GM21737 (cell line): ENCODE measurements around the gene BOLA3.
A peak's percentile ranks its signal among the peaks of the same experiment; 100 is the strongest.
"Not testable (repeated sequence)": the region's sequence is repeated elsewhere in the genome, so short reads cannot be mapped to it uniquely, and the experiment has no call there.

ENCODE experiments used
- ATAC-seq: cut with Tn5 transposase; IDR thresholded peaks from one replicate; pipeline ENCODE4 v1.9.1; 2021; ENCODE audit warnings: mild to moderate bottlenecking, moderate library complexity; ENCODE audit not compliant: unreplicated experiment

The BOLA3 gene

DNA sequence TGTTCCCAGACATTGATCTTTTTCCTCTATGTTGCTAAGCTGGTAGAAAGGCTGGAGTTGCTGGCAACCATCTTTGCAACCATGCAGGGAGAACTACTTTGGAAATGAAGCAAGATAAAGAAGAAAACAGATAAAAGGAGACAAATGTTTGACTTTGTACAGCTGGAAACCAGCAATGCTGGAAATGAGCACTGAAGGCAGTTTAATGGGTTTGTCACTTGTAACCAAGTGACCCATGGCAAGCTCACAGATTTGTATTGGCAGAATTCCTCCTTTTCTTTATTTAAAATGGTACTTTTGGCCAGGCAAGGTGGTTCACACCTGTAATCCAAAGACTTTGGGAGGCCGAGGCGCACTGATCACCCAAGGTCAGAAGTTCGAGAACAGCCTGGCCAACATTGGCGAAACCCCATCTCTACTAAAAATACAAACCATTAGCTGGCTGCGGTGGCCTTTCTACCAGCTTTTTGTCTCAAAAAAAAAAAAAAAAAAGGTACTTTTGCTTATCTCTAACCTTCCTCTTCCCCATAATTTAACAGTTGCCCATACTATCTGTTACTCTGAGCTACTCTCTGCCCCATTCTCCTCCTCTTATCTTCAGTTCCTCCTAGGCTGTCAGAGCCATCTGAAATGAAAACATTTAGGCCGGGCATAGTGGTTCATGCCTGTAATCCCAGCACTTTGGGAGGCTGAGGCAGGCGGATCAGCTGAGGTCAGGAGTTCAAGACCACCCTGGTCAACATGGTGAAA is 2.0 kb upstream of the BOLA3 start:
- no peak for ATAC-seq

DNA sequence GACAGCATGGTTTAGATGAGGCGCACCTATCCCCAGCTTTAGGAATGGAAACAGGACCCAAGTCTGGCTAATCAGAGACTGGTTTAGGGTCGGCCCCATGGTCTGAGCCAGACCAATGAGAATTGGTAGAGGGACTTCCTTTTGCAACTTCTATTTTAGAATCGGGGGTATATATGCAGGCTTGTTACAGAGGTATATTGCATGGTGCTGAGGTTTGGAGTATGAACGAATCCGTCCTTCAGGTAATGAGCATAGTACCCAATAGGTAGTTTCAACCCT is 1.5 kb upstream of the BOLA3 start:
- ATAC-seq: no peak

DNA sequence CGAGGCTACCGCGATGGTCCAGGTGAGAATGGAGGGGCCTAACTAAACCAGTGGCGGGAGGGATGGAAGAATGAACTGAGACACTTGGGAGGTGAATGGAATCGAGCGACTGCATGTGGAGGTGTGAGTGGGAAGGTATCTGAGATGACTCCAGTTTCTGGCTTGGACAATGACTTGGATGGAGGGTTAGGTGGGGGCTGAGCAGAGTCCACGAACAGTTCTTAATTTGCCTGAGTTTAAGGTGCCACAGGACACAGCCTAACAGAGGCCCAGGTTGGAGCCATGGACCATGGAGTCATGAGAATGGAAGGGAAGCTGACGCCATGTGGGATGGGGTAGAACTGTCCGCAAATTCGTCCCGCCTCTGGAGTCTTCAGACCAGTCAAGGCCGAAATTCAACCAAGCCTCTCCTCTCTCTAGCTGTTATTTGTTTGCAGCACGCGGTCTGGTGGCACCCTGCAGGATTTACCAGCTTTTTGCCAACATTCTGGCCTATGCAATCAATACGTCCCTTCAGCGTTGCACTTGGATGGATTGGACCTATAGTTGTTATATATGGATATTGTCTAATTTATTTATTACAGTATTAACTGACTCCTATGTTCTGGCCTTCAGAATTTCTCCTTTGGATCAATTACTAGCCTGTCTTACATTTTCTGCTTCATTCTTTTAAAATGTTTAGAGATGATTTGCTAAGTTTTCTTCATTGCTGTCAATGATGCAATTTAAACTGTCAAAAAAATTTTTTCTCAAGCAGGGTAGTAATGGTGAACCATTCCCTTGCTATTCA is 940 bp upstream of the BOLA3 start:
- no peak for ATAC-seq

DNA sequence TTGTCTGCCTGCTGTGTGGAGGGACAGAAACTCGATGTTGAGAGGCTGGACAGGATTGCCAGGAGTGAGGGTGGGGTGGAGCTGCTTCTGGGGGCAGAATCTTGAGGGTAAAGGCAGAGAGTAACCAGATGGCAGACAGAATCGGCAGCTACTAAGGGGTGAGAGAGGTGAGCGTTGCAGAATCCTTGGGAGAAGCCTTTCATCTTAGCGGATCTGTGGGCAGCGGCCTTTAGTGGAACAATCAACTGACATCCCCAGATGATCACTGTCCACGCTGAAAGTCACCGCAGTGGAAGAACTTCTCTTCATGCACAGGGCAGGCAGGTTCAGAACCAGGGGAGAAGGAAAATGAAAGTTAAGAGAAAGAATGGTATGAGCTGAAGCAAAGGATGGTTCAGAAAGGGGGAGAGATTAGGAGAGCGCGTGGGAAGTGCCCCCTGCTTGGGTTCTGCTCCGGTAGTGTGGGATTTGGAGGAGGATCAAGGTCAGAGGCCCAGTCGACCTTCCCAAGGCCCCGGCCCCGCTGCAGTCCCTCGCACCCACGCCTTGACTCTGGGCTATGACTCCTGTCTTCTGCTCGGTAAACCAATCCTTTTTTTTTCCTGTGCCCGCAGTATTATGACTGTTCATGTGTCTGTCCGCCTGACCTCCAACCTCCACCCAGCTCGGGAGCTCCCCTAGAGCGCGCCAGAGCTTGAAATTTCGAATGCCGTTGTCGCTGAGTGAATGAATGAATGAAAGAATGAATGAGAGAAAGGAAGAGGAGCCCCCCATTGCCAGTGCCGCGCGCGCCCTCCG is 584 bp downstream of the BOLA3 start:
- peak; percentile 17 for ATAC-seq

DNA sequence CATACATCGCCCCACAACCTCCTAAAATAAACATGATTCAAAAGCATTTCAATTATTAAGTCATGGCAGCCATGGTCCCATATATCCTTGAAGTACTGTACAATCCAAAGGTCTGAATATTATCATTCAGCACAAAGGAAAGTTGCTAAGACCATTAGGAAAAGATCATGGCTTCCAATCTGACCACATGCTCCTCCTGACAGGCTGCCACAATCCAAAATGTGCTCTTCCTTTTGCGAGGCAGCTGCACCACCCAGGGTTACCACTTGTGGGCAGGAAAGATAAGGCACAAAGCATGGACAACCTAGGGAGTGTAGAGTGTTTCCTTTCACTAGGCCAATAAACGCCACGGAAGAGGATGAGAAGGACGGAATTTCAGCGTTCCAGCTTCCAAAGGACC is 5.4 kb downstream of the BOLA3 start:
- ATAC-seq: no peak

DNA sequence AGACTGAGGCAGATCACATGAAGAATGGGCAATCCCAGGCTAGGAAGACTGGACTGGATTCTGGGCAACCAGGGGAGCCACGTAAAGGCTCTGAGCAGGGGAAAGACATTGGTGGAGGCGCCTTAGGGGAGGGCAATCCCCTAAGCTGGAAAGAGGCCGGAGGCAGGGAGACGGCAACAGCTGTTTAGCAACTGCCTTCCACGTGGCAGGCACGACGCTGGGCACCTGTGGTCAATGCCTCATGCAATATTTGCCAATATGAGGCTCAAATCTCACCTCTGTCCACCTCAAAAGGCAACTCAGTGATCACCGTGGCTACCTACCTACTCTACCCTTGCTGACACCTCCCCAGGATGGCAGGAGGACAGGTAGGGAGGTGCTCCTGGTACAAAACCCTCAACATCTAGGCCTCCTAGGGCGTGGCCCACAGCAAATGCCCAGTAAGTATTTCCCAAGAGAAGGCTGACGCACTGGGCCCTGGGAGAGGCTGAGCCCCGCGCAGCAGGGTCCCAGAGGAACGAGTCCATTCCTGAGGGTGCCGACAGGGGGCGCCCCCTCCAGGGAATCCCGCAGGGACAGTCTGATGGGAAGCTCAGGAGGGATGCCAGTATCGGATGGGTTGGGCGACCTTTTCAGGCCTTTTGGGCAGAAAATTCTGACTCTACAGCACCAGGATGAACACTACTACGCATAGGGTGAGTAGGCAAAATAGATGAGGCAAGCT is 8.9 kb downstream of the BOLA3 start:
- no peak for ATAC-seq

DNA sequence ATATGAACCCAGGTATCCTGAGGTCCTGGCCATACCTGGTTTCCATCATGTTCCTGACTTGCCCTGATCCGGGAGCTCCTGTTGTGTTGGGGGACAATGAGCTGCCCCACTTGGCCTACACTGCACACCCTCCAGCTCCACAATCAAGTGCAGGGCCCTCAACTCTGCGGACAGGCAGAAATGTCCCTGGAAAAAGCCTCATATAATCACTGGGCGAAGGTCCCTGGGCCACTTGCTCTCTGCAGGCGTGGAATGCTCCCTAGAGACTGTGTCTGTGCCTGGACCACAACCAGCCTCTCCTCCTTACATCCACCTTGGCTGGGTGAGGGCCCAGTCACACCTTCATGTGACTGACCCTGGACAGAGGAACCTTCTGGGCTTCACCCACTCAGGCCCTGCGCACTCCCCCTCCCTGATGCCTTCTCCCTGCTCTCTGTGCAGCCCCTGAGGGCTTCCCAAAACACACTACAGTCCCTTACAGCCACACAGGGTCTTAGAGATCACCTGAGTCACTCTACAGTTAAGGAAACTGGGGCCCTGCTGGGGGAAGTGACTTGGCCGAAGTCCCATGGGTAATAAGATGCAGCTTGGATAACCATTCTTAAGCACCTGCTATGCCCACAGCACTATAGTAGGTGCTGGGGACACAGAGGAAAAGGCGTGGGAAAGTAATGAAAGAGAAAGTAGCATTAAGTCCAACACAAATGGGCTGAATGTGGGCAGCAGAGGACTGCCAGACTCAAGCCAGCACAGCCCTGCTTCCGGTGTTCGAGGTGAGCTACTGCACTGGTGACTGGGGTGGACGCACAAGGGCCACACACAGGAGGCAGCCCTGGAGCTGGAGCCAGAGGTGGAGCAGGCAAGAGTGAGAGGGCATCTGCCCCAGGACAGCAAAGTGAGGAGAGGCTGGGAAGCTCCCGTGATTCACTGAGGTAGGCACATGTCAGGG is 9.8 kb downstream of the BOLA3 start:
- ATAC-seq: no peak

DNA sequence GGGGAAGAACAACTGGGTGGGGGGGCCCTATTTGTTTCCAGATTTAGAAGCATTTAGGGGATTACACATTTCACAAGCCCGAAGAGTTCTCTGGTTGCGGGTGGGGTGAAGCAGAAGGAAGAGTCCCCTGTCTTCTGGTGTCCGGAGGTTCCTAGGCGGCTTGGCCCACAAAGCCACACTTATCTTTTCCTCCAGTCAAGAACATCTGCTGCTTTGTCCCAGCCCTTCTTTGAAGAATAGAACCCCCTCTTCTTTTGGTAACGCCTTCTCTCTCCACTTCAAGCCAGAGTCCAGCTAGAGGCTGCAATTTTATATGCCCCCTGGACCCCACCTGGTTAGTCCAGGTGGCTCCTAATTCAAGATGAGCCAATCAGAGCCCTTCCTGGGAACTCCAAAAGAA is 15.8 kb downstream of the BOLA3 start:
- no peak for ATAC-seq

DNA sequence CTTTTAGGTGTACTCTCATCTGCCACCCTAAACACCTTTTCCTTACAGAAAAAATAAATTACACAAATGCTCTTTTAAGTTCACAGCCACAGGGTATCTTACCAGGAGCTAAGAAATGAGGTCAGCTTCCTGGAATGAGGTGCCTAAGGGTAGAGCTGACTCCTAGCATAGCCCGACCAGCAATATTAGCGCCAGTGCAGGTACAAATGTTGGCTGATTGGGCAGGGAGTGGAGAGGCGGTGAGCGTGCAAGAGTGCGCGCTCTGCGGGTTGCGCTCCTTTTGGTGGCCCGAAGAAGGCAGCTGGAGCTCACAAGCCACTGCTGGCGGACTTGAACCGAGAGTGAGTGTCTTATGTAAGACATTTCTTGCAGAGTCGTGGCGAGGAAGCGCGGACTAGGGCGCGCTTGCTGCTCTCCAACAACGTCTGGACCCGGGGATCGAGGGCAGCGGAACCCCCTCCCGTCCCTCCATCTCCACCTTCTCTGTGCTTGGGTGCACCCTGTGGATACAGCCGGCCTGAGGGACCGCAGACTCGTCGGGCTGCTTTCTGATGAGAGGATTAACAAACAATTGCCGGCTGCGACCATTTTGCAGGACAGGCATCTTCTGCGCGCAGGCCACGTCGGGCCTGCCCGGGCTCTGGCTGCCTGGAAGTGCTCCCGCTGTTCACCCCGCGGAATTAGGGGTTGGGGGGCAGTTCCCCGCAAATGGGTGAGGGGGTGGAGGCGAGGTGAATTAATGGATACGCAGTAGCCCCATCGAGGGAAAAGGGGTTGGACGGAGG is 17.3 kb downstream of the BOLA3 start:
- ATAC-seq: no peak

DNA sequence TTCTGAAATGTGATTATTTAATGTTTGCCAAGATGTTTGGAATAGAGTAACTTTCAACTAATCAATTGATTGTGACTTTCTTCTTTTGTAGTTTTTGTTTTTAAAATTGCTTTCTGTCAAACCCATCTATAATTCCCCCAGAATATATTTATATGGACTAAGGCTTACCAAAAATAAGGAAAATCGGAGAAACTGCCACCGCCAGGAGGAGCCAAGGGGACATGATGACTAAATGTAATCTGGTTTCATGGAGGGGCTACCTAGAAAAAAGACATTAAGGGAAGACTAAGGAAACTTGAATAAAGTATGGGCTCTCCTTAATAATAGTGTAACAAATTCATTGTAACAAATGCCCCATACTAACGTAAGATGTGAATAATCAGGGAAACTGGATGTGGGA is 19.5 kb downstream of the BOLA3 start:
- no peak for ATAC-seq

DNA sequence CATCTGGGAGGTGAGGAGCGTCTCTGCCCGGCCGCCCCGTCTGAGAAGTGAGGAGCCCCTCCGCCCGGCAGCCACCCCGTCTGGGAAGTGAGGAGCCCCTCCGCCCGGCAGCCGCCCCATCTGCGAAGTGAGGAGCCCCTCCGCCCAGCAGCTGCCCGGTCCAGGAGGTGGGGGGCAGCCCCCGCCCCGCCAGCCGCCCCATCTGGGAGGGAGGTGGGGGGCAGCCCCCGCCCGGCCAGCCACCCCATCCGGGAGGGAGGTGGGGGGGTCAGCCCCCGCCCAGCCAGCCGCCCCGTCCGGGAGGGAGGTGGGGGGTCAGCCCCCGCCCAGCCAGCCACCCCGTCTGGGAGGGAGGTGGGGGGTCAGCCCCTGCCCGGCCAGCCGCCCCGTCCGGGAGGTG is 23.8 kb downstream of the BOLA3 start:
- not testable (repeated sequence) for ATAC-seq

DNA sequence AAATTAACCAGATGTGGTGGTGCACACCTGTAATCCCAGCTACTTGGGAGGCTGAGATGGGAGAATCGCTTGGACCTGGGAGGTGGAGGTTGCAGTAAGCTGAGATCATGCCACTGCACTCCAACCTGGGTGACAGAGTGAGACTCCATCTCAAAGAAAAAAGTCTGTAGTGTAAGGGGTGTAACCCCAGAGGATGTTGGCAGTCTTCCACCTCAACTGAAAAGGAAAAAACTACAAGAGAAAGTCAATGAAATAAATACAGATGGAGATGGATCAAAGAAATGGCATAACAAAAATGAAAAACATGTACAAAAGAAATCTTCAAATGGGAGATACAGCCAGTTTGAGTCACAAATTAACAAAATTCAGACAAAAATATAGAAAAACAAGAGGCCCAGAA is 25.9 kb downstream of the BOLA3 start:
- ATAC-seq: not testable (repeated sequence)

DNA sequence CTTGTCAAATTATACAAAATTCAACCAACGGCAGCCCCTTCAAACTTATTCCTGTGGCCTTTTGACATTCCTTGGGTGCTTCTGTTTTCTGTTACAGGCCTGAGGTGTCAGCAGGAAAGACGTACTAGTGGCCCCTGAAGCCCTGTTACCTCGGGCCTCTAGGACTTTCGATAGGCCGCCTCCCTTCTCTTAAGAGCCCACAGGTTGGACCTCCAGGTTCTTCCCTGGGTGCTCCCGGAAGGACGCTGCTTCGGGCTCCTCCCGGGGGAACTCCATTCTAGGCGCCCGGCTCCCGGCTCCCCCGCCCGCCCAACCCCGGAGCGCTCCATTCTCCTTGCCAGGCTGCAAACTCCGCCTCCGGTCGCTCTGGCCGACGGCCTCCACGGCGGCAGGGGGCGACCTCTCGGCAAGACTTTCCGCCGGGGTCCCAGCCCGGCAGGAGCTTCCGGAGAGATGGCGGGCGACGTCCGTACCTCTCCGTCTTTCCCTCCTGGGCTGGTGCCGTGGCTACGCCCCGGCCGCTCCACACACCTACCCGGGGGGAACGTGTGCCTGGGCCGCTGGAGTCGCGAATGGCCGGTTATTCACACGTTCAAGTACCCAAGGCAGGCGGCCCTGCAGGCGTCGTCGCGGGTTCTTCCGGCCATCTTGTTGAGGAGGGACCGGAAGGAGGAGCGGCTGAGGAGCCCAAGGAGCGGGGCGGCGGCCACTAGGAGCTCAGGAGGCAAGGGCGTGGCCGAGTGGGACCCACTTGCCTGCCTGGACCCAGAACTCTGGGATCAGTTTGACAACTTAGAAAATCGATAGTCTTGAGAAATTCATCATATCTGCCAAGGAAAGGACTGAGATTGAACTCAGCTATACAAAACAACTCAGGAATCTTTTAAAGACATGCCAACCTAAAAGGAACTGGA is 27.5 kb downstream of the BOLA3 start:
- ATAC-seq: peak; percentile 97

DNA sequence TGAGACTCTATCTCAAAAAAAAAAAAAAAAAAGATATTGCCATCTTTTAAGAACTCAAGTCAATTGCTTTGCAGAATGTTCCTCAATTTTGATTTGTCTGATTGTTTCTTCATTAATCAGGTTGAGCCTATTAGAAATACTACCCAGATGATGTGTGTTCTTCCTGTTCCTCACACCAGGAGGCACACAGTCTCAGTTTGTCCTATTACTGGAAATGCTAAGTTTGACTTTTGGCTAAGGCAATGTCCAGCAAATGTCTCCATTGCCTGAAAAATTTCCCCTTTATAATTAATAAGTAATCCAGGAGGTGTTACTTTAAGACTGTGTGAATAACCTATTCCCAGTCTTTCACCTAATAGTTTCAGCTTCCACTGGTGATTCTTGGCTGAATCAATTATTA is 28.4 kb downstream of the BOLA3 start:
- no peak for ATAC-seq

DNA sequence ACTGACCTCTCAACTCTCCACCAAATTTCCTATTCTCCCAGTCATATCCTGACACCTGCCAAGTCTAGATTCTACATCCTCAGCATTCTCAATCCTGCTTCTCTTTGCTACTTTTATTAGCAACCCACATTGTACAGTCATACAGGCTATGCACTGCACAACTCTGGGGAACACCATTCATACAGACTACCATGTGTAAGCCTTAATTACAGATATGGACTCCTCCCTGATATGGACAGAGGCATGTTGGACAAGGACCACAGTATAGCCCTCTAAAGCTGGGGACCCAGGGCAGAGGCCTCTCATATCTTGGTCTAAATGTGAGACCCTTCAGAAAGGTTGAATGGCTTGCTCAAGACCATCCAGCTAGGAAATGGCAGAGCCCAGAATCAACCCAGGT is 36.3 kb downstream of the BOLA3 start:
- ATAC-seq: no peak

DNA sequence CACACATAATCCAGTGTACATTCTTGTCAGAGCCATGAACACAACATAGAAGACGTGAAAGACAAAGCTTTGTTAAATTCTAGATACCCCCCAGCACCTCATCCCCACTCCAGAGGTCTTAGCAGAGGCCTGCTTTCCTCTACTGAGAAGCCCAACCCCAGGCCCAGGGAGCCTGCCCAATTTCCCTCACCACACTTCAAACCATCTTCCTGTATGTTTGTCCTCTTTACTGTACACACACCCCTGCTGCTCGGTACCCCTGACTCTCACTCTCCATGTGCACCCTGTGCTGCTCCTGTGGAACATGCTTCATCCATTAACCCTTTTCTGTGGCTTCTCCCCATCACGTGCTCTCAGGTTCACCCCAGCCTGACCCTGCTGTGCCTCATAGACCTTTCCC is 37.2 kb downstream of the BOLA3 start:
- ATAC-seq: no peak

DNA sequence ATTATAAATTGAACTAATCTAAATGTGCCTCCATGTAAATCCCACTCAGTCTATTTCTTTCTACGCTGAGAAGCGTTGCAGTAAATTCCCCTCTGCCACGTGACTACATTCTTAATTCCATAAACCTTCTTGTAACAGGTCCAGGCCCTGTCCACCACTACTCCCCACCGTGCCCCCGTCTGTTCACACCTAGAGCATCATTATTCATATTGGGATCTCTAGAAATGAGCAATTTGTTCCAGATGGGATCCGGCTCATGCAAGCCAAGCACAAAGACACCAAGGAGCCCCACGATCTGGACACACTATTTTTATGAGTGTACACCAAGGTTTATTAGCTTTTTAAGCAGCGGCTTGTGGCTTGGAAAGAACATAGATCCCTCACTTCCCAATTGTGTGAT is 38.2 kb downstream of the BOLA3 start:
- ATAC-seq: no peak

DNA sequence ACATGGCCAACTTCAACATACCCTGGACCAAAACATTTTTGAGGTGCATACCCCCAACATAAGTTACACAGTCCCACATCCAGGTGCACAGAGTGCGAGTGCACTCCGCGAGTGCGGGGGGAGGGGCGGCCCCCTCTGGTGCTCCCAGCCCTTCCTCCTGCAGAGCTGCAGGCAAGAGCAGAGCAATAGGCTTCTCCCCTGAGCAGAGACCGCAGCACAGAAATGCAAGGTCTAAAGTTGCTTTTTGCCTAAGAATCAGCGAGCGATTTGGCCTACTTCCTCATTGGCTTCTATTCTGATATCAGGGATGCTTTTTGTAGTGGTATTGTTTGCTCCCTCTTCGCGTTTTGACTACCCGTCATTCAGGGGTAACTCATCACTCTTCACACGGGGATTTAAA is 40.6 kb downstream of the BOLA3 start:
- no peak for ATAC-seq
